Hematopoietic multipotent progenitor cell treated with erythropoietin and hydrocortisone succinate and interleukin-3 and kit ligand, for 8 days (in vitro differentiated cells): ENCODE results near the gene BOC.

Experiments
- DNase-seq: peaks from one replicate; pipeline ENCODE4 v3.0.0-alpha.2; 2015

BOC gene

GRCh38 chr3:113250566-113250965 lies 39.2 kb downstream of the BOC start:
- DNase-seq: no peak

- no peak for DNase-seq
Observed at GRCh38 chr3:113251817-113252216, 40.5 kb downstream of the BOC start.

GRCh38 chr3:113252553-113252952 lies 41.2 kb downstream of the BOC start:
- DNase-seq: no peak

GRCh38 chr3:113253702-113254101 lies 42.3 kb downstream of the BOC start:
- no peak for DNase-seq

- no peak for DNase-seq
Observed at GRCh38 chr3:113254171-113254947, 43.0 kb downstream of the BOC start.

GRCh38 chr3:113255100-113255853 lies 43.9 kb downstream of the BOC start:
- DNase-seq: no peak

- DNase-seq: no peak
Observed at GRCh38 chr3:113255854-113256615, 44.7 kb downstream of the BOC start.

- no peak for DNase-seq
Observed at GRCh38 chr3:113258361-113258760, 47.0 kb downstream of the BOC start.

- no peak for DNase-seq
Observed at GRCh38 chr3:113259196-113259595, 47.8 kb downstream of the BOC start.

GRCh38 chr3:113261063-113261625 lies 49.8 kb downstream of the BOC start:
- DNase-seq: no peak

GRCh38 chr3:113261626-113262303 lies 50.4 kb downstream of the BOC start:
- no peak for DNase-seq

GRCh38 chr3:113262304-113262665 lies 50.9 kb downstream of the BOC start:
- DNase-seq: no peak

GRCh38 chr3:113263020-113263419 lies 51.7 kb downstream of the BOC start:
- no peak for DNase-seq

- DNase-seq: no peak
Observed at GRCh38 chr3:113263778-113264177, 52.4 kb downstream of the BOC start.

- DNase-seq: no peak
Observed at GRCh38 chr3:113264283-113265131, 53.1 kb downstream of the BOC start.

GRCh38 chr3:113265231-113265630 lies 53.9 kb downstream of the BOC start:
- no peak for DNase-seq

- DNase-seq: no peak
Observed at GRCh38 chr3:113266738-113267137, 55.4 kb downstream of the BOC start.

- DNase-seq: no peak
Observed at GRCh38 chr3:113268311-113268710, 57.0 kb downstream of the BOC start.

- DNase-seq: no peak
Observed at GRCh38 chr3:113268942-113269341, 57.6 kb downstream of the BOC start.

GRCh38 chr3:113269661-113270060 lies 58.3 kb downstream of the BOC start:
- DNase-seq: no peak

GRCh38 chr3:113270068-113270467 lies 58.7 kb downstream of the BOC start:
- DNase-seq: no peak

- no peak for DNase-seq
Observed at GRCh38 chr3:113270786-113271185, 59.4 kb downstream of the BOC start.
